Cardiac fibroblast (primary cell): ENCODE measurements around the gene EDDM13.
A peak's percentile ranks its signal among the peaks of the same experiment; 100 is the strongest.

Experiments used
- DNase-seq, 2 donors: peaks; one replicate each; pipeline versions ENCODE4 v3.0.0 to v3.0.0-alpha.2; 2010; ENCODE audit warnings: low read depth in 2 of 2
- H3K4me3 ChIP-seq, 2 donors: replicated peaks in 1 of 2; 1 replicate in 1 of 2; 2 replicates in 1 of 2; pipeline ENCODE4 v1.5.1; 2011; ENCODE audit warnings: low read depth in 2 of 2, low read length in 2 of 2, mild to moderate bottlenecking in 2 of 2, moderate library complexity in 1 of 2
- CTCF ChIP-seq: IDR thresholded peaks from one replicate; pipeline ENCODE4 v1.5.1; 2011; ENCODE audit warnings: low read depth, mild to moderate bottlenecking, low read length, inconsistent platforms

EDDM13 gene

GRCh38 chr19:56295531-56296455 is 23.2 kb downstream of the EDDM13 start:
- no peak overlapping the region for H3K4me3 ChIP-seq

GRCh38 chr19:56297010-56297409 is 24.5 kb downstream of the EDDM13 start:
- H3K4me3 ChIP-seq, result no peak overlapping the region

More at GRCh38 chr19:56295531-56296455, 23.2 kb downstream of the EDDM13 start:
- DNase-seq, result no peak
- TF ChIP-seq CTCF, result no peak

GRCh38 chr19:56299688-56300087 is 27.1 kb downstream of the EDDM13 start:
- no peak for TF ChIP-seq CTCF
- no peak for DNase-seq
- H3K4me3 ChIP-seq, result no peak overlapping the region

More at GRCh38 chr19:56297010-56297409, 24.5 kb downstream of the EDDM13 start:
- DNase-seq, result no peak
- no peak for TF ChIP-seq CTCF

- peak; percentile 3 to 7 for DNase-seq
- H3K4me3 ChIP-seq, result no peak overlapping the region
- peak; percentile 11 for TF ChIP-seq CTCF
Observed at GRCh38 chr19:56301155-56301554, 28.6 kb downstream of the EDDM13 start.

GRCh38 chr19:56301886-56302620 is 29.5 kb downstream of the EDDM13 start:
- peak in 1 of 2 donors; percentile 30 for DNase-seq
- no peak for TF ChIP-seq CTCF
- no peak overlapping the region for H3K4me3 ChIP-seq

GRCh38 chr19:56304243-56304642 is 31.7 kb downstream of the EDDM13 start:
- H3K4me3 ChIP-seq, result no peak overlapping the region
- no peak for DNase-seq
- no peak for TF ChIP-seq CTCF
